ENCODE measurements around the gene IKZF2. TPM values are rescaled to one million over a fixed set of nuclear protein-coding genes. Genes with fewer than 3 reads are reported as not detected.

The IKZF2 gene
- total RNA-seq, 1 donor: 15.1 TPM

GRCh38 chr2:213091765-213092164 lies 59.6 kb downstream of the IKZF2 start:
- no peak for DNase-seq (ENCODE audit: low read depth)
- no peak for TF ChIP-seq CTCF (IDR thresholded peaks at IDR 0.05; ENCODE audit: insufficient read depth, low read depth, low read length)
- H3K4me3 ChIP-seq (ENCODE audit: low read depth, low read length): no peak overlapping the region

DNA sequence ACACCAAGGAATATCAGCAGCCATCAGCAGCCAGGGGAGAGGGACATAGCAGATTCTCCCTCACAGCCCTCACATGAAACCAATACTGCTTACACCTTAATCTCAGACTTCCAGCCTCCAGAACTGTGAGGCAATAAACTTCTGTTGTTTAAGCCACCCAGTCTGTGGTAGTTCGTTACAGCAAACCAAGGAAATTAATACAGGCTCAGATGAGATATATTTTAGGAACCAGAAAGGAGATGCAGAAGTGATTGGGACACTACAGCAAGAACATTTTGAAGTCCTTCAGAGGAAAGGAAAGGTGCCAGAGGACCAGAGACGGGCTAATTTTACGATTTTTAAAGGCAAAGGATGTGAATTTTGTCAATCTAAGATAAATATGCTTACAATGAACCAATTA lies 60.6 kb downstream of the IKZF2 start:
- no peak for TF ChIP-seq CTCF (IDR thresholded peaks at IDR 0.05; ENCODE audit: insufficient read depth, low read depth, low read length)
- no peak overlapping the region for H3K4me3 ChIP-seq (ENCODE audit: low read depth, low read length)
- DNase-seq (ENCODE audit: low read depth): no peak

DNA sequence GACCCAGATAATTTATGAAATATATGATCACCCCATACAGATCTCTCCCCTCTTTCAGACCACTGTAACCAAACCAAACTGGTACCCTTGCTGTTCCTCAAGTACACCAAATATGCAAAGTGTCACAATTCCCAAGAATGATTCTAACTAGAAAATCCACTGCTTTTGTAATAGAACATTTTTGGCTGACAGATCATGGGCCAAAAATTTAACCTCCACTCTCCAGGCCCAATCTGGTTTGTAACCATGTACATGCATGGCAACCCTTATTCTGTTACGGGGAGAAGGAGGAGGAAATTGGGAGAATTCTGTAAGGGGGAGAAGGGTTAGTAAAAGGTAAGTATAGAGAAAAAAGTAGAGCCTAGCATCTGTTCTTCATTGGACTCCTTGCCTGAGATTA lies 62.0 kb downstream of the IKZF2 start:
- no peak for TF ChIP-seq CTCF (IDR thresholded peaks at IDR 0.05; ENCODE audit: insufficient read depth, low read depth, low read length)
- H3K4me3 ChIP-seq (ENCODE audit: low read depth, low read length): no peak overlapping the region
- DNase-seq (ENCODE audit: low read depth): no peak

DNA sequence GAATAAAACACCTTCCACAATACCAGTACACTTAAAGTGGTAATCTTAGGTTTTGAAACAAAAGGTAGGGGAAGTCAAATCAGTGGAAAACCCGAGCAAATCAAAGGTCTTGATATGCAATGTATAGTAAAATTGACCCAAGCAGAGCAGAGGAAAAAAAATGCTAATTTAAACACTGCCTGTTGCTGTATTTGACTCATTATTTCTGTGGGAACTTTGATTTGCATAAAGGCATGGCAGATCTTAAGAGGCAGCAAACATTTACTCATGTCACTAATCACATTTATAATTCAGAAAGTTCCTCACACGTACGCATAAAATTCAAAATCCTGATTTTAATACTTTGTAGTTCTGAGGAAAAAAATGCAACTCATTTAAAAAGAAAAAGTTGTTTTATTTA lies 64.4 kb downstream of the IKZF2 start:
- no peak for DNase-seq (ENCODE audit: low read depth)
- no peak for TF ChIP-seq CTCF (IDR thresholded peaks at IDR 0.05; ENCODE audit: insufficient read depth, low read depth, low read length)
- no peak overlapping the region for H3K4me3 ChIP-seq (ENCODE audit: low read depth, low read length)

- no peak for TF ChIP-seq CTCF (IDR thresholded peaks at IDR 0.05; ENCODE audit: insufficient read depth, low read depth, low read length)
- H3K4me3 ChIP-seq (ENCODE audit: low read depth, low read length): no peak overlapping the region
- no peak for DNase-seq (ENCODE audit: low read depth)
Observed at GRCh38 chr2:213086571-213086970, 64.8 kb downstream of the IKZF2 start.

DNA sequence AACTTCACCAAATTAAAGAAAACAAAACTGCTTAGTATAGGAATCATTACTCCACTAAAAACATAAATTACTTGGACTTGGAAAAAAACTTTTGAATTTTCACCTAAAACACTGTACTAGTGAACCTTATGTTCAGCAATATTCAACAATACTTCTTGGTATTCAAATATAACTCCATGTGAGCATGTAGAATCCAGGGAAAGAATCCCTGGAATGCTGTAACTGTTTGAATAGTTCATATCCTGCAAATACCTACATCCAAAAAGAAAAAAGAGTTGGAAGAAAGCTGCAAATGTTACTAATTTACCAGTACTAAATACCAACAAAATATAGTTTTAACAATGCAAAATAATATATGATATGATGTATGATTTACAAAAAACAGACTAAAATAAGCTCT lies 65.4 kb downstream of the IKZF2 start:
- TF ChIP-seq CTCF (IDR thresholded peaks at IDR 0.05; ENCODE audit: insufficient read depth, low read depth, low read length): no peak
- no peak overlapping the region for H3K4me3 ChIP-seq (ENCODE audit: low read depth, low read length)
- DNase-seq (ENCODE audit: low read depth): no peak

DNA sequence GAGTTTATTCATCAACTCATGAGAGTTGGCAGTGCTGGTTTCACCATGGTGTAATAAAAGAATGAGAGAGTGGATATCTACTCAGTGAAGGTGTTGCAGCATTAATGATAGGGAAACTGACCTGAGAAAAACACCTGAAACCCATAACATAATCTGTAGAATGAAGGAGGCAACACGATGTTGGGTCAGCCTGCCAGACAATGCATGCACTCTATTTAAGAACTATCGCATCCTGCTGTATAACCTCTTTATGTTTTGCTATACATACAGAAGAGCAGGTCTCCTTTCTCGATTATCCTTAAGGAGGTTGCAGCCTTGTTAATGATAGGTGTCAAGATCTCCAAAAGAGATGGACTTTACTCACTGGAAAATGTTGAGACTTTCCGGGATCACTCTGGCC lies 65.9 kb downstream of the IKZF2 start:
- TF ChIP-seq CTCF (IDR thresholded peaks at IDR 0.05; ENCODE audit: insufficient read depth, low read depth, low read length): no peak
- no peak overlapping the region for H3K4me3 ChIP-seq (ENCODE audit: low read depth, low read length)
- DNase-seq (ENCODE audit: low read depth): no peak
